HG03469 (cell line): ENCODE data around the gene BCL11A.

Experiments
- ATAC-seq: cut with Tn5 transposase; IDR thresholded peaks from one replicate; pipeline ENCODE4 v1.9.1; 2021; ENCODE audit warnings: mild to moderate bottlenecking, moderate library complexity, moderate number of reproducible peaks; ENCODE audit not compliant: unreplicated experiment

BCL11A gene

GRCh38 chr2:60560734-60561644 lies 7.5 kb upstream of the BCL11A start:
- no peak for ATAC-seq

- ATAC-seq, result no peak
Measured at GRCh38 chr2:60559880-60560279, 6.4 kb upstream of the BCL11A start.

GRCh38 chr2:60558536-60558935 lies 5.1 kb upstream of the BCL11A start:
- no peak for ATAC-seq

- ATAC-seq, result no peak
Measured at GRCh38 chr2:60557486-60557864, 4.0 kb upstream of the BCL11A start.

- no peak for ATAC-seq
Measured at GRCh38 chr2:60556576-60557485, 3.4 kb upstream of the BCL11A start.

DNA sequence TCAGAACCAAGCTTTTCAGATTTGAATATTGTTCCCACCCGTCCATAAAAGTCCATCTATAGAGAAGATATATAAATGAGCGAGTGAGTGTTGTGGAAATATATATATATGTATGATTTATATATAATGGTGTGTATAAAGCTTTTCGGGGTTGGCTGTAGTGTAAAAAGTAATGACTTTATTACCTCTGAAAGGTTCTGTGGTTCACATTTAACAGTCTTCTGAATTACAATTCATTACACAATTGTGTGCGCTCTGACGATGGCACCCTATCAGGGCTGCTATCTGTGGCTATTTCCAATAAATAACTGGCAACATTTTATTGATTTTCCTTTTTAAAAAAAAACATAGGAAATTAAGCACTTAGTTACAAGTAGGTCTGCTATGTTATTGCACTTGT lies 2.7 kb upstream of the BCL11A start:
- ATAC-seq, result no peak

GRCh38 chr2:60555783-60556139 lies 2.3 kb upstream of the BCL11A start:
- peak; percentile 3 for ATAC-seq

GRCh38 chr2:60555066-60555782 lies 1.8 kb upstream of the BCL11A start:
- ATAC-seq, result peak; percentile 30

DNA sequence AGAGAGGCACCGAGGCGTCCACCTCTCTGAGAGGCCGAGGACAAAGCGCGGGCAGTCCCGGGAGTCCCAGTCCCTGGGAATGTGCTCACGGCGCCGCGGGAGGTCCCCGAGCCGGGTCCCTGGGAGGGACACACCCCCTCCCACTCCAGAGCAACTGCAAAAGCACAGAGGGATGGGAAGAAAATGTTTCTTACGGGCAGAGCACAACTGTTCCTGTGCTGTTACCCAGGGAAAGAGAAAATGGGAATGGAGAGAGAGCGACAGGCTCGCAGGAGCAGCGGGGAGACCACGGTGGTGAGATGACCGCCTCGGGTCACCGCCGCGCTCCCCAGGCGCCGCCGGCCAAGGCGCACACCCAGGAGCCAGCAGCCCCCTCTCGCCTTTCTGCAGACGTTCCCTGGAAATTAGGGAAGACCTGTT lies 1.2 kb upstream of the BCL11A start:
- ATAC-seq, result no peak

DNA sequence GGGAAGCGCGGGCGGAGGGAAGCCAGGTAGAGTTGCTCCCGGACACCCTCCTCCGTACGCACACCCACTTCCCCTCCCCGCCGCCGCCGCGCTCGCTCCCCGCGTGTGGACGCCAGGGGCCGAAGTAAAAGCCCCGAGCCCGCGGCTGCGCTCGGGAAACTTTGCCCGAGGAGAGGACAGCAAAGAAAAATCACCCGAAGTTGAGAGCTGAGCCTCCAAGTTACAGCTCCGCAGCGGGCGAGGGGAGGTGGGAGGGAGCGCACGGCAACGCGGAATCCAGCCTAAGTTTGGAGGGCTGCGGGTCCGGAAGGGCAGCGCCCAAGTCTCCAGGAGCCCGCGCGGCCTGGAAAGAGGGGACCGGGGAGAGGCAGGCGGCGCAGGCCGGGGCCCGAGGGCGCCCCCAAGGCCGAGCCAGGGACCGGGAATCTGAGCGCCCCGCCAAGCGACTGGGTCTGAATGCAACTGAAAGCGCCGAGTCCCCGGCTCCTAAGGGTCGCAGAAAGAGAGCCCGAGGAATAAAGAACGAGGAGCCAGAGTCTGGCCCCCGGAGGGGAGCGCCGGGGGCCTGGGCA lies 706 bp upstream of the BCL11A start:
- no peak for ATAC-seq

DNA sequence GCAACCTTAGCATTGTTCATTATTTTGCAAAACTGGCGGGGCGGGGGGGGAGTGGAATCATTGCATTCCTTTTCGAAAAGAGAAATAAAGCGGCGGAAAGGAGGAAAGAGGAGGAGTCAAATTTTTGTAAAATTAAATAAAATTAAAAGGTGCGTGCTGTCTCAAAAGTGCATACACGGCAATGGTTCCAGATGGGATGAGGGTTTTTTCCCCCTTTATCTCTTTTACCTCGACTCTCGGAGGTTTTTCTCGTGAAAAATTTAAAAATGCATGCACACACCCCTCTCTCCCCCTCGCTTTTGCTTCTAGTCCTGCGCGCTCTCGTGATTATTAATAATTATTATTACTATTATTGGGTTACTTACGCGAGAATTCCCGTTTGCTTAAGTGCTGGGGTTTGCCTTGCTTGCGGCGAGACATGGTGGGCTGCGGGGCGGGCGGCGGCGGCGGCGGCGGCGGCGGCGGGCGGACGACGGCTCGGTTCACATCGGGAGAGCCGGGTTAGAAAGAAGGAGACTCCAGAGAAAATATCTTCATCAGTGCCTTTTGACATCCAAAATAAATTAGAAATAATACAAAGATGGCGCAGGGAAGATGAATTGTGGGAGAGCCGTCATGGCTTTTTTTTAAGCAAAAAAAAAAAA lies 481 bp downstream of the BCL11A start:
- no peak for ATAC-seq

GRCh38 chr2:60552078-60552850 lies 1.2 kb downstream of the BCL11A start:
- no peak for ATAC-seq

- ATAC-seq, result no peak
Measured at GRCh38 chr2:60551240-60552077, 2.0 kb downstream of the BCL11A start.

- ATAC-seq, result no peak
Measured at GRCh38 chr2:60550984-60551239, 2.5 kb downstream of the BCL11A start.

DNA sequence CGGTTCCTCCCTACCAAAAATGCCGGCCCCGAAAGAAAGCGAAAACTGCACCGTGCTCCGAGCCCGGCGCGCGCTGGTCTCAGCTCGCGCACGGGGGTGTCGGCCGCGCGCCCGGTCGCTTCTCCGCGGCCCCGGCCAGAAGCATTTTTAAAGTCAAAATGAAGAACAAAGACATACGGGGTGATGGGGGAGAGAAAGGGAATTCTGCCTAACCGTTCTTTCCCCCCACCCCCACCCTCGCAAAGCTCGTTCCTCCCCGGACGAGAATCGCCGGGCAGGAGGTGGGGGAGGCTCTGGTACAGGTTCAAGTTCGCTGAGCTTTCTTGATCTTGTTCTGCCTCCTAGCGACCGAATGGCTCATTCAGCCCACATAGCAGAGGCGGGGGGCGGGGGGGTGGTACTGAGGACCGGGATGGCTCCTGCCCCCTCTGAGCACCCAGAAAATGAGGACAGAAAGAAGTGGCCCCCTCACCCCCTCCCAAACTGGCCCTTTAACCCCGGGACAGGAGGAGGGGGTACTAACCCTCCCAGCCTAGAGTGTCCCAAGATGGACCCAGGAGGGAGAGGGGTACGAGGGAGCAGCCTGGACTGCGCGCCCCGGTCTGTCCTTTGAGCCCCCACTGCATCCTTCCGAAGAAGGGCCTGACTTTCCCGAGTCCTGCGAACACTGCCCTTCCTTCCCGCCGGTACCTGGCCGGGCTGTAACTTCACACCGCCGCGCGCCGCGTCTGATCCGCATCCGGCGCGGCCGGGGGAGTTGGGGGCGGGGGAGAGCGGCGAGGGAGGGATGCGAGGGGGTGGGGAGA lies 3.1 kb downstream of the BCL11A start:
- ATAC-seq, result peak; percentile 35

GRCh38 chr2:60549928-60550177 lies 3.6 kb downstream of the BCL11A start:
- no peak for ATAC-seq

DNA sequence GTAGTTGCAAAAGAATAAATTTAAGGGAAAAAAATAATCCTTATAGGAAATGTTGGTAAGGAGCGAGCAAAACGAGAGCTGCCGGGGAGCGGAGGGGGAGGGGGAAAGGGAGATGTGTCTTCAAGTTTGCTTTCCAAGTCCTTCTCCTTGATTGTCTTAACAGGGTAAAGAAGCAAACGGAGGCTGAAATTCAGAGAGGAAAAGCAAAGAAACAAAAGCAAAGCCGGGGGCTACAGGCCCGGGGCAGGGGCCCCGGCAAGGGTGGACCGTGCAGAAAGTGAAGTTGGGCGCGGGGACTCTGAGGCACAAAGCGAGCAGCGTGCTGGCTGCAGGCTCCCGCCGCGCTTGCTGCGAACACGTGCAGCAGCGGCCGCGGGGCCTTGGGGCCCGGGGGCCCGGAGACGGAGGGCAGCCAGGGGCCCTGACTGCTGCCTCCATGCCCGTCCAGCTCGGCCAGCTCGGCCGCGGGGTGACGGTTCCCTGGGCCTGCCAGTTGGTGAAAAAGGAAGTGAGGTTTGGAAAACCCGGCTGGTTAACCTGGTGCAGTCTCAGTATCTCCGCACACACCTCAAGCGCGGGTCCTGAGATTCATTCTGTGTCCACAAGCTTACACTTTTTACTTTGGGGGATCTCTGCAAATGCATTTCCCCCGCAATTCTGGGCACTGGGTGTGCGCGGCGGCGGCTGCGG lies 4.1 kb downstream of the BCL11A start:
- no peak for ATAC-seq

DNA sequence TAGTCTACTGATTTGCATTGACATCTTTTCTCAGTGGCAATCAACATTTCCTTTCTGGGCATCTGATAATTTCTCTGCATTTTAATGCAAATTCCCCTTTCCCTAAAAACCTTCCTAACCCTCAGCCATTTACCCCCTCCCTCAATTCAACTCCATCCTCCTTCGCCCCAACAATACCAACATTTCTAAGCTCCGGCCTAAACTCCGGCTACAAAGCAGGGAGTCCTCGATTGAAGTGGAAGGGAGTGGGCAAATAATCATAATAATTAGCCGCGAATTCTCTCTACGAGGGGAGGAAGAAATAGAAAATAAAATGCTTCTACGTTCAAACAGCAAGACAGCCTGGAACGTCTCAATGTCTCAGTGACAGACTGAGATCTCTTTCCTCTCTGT lies 4.6 kb downstream of the BCL11A start:
- no peak for ATAC-seq
